Measurements from ENCODE around the gene PPM1M. TPM values are rescaled to one million over a fixed set of nuclear protein-coding genes. Genes with fewer than 3 reads are reported as not detected.
A peak's percentile ranks its signal among the peaks of the same experiment; 100 is the strongest.

PPM1M gene
- total and polyA plus RNA-seq, 2 donors, result 32.1 to 65.0 TPM

DNA sequence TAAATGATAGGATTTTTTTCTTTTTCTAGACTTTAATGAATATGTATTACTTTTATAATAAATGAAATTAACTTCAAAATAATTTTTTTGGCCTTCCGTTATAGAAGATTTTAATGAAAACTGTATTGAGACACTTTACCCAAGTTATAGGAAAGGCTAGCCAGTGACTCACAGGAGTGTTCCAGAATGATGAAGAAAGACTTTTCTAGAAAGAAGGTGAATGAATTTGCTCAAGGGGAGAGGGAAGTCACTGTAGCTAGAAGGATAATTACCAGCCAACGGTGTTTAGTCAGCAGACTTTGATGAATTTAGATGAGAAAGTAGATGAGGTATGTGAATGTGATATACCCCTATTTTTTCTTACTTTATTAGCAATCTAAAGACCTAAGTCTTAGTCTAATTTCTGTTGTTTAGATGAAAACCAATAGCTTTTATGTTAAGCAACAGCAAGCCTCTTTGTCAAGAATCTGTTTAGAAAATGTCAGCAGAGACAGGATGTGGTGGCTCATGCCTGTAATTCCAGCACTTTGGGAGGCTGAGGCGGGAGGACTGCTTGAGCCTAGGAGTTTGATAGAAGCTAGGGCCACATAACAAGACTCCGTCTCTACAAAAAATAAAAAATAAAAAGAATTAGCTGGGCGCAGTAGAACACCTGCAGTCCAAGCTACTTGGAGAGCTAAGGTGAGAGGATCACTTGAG is 44.4 kb upstream of the PPM1M start:
- Histone ChIP-seq H3K9me3 (ENCODE audit: control insufficient read depth in 2 of 2, insufficient read depth in 1 of 2, low read length in 1 of 2) (peaks cover 0 to 6% of the 10 kb centered on the region in 2 donors), H3K27me3 (ENCODE audit: control insufficient read depth in 2 of 2, insufficient read depth in 1 of 2, low read length in 1 of 2) (no peaks in the 10 kb centered on the region), H3K36me3 (ENCODE audit: control insufficient read depth in 2 of 2, insufficient read depth in 2 of 2, low read length in 1 of 2) (peaks cover 38 to 62% of the 10 kb centered on the region in 2 donors), H3K4me3 (ENCODE audit: low read length in 2 of 2) (no peak overlapping the region), H3K4me1 (ENCODE audit: control insufficient read depth in 2 of 2, insufficient read depth in 2 of 2, low read length in 2 of 2) (peaks cover 10 to 29% of the 10 kb centered on the region in 2 donors), H3K27ac (ENCODE audit: low read depth in 1 of 2, low read length in 1 of 2) (no peak overlapping the region)
- WGBS, result 93% methylated on average over 5 of the region's 5 CpGs
- no peak for DNase-seq (ENCODE audit: low read depth in 6 of 9, low spot score in 9 of 9)

GRCh38 chr3:52202384-52203077 is 43.0 kb upstream of the PPM1M start:
- H3K9me3 ChIP-seq (ENCODE audit: control insufficient read depth in 2 of 2, insufficient read depth in 1 of 2, low read length in 1 of 2), result peaks cover 0 to 5% of the 10 kb centered on the region in 2 donors
- 96% methylated on average over 4 of the region's 4 CpGs for WGBS
- H3K36me3 ChIP-seq (ENCODE audit: control insufficient read depth in 2 of 2, insufficient read depth in 2 of 2, low read length in 1 of 2), result peaks cover 49 to 73% of the 10 kb centered on the region in 2 donors
- no peak for DNase-seq (ENCODE audit: low read depth in 6 of 9, low spot score in 9 of 9)
- no peak overlapping the region for H3K4me3 ChIP-seq (ENCODE audit: low read length in 2 of 2)
- no peaks in the 10 kb centered on the region for H3K27me3 ChIP-seq (ENCODE audit: control insufficient read depth in 2 of 2, insufficient read depth in 1 of 2, low read length in 1 of 2)
- peaks cover 10 to 19% of the 10 kb centered on the region in 2 donors for H3K4me1 ChIP-seq (ENCODE audit: control insufficient read depth in 2 of 2, insufficient read depth in 2 of 2, low read length in 2 of 2)
- H3K27ac ChIP-seq (ENCODE audit: low read depth in 1 of 2, low read length in 1 of 2), result no peak overlapping the region

DNA sequence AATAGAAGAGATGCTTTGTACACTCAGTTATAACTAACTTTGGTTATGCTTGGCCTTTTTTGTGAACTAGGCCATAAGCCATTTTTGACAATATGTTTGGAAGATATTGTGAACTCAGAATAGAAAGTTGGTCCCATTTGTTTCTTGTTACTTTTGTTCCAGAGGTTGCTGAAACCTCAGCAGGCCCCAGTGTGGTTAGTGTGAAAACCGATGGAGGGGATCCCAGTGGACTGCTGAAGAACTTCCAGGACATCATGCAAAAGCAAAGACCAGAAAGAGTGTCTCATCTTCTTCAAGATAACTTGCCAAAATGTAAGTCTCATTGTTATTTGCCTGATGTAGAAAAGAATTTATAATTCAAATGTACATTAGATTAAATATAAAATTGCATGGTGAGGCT is 41.9 kb upstream of the PPM1M start:
- peaks cover 8 to 11% of the 10 kb centered on the region in 2 donors for H3K4me1 ChIP-seq (ENCODE audit: control insufficient read depth in 2 of 2, insufficient read depth in 2 of 2, low read length in 2 of 2)
- WGBS, result 96% methylated on average over 1 of the region's 1 CpG
- peaks cover 59 to 85% of the 10 kb centered on the region in 2 donors for H3K36me3 ChIP-seq (ENCODE audit: control insufficient read depth in 2 of 2, insufficient read depth in 2 of 2, low read length in 1 of 2)
- H3K27me3 ChIP-seq (ENCODE audit: control insufficient read depth in 2 of 2, insufficient read depth in 1 of 2, low read length in 1 of 2), result no peaks in the 10 kb centered on the region
- peak overlapping the region in 1 of 2 donors; percentile 5 for H3K27ac ChIP-seq (ENCODE audit: low read depth in 1 of 2, low read length in 1 of 2)
- DNase-seq (ENCODE audit: low read depth in 6 of 9, low spot score in 9 of 9), result no peak
- H3K4me3 ChIP-seq (ENCODE audit: low read length in 2 of 2), result no peak overlapping the region
- H3K9me3 ChIP-seq (ENCODE audit: control insufficient read depth in 2 of 2, insufficient read depth in 1 of 2, low read length in 1 of 2), result no peaks in the 10 kb centered on the region

- Histone ChIP-seq H3K27ac (ENCODE audit: low read depth in 1 of 2, low read length in 1 of 2) (no peak overlapping the region), H3K4me3 (ENCODE audit: low read length in 2 of 2) (no peak overlapping the region), H3K27me3 (ENCODE audit: control insufficient read depth in 2 of 2, insufficient read depth in 1 of 2, low read length in 1 of 2) (no peaks in the 10 kb centered on the region), H3K9me3 (ENCODE audit: control insufficient read depth in 2 of 2, insufficient read depth in 1 of 2, low read length in 1 of 2) (no peaks in the 10 kb centered on the region), H3K4me1 (ENCODE audit: control insufficient read depth in 2 of 2, insufficient read depth in 2 of 2, low read length in 2 of 2) (peaks cover 2 to 3% of the 10 kb centered on the region in 2 donors), H3K36me3 (ENCODE audit: control insufficient read depth in 2 of 2, insufficient read depth in 2 of 2, low read length in 1 of 2) (peaks cover 66 to 86% of the 10 kb centered on the region in 2 donors)
- 87% methylated on average over 10 of the region's 10 CpGs for WGBS
- DNase-seq (ENCODE audit: low read depth in 6 of 9, low spot score in 9 of 9), result no peak
These were observed 41.1 kb upstream of the PPM1M start for GRCh38 chr3:52204337-52205073.

- no peaks in the 10 kb centered on the region for H3K27me3 ChIP-seq (ENCODE audit: control insufficient read depth in 2 of 2, insufficient read depth in 1 of 2, low read length in 1 of 2)
- no peaks in the 10 kb centered on the region for H3K9me3 ChIP-seq (ENCODE audit: control insufficient read depth in 2 of 2, insufficient read depth in 1 of 2, low read length in 1 of 2)
- peaks cover 76 to 90% of the 10 kb centered on the region in 2 donors for H3K36me3 ChIP-seq (ENCODE audit: control insufficient read depth in 2 of 2, insufficient read depth in 2 of 2, low read length in 1 of 2)
- H3K4me3 ChIP-seq (ENCODE audit: low read length in 2 of 2), result no peak overlapping the region
- peaks cover 2 to 3% of the 10 kb centered on the region in 2 donors for H3K4me1 ChIP-seq (ENCODE audit: control insufficient read depth in 2 of 2, insufficient read depth in 2 of 2, low read length in 2 of 2)
- no peak for DNase-seq (ENCODE audit: low read depth in 6 of 9, low spot score in 9 of 9)
- H3K27ac ChIP-seq (ENCODE audit: low read depth in 1 of 2, low read length in 1 of 2), result no peak overlapping the region
- WGBS, result 97% methylated on average over 6 of the region's 6 CpGs
These were observed 39.7 kb upstream of the PPM1M start for GRCh38 chr3:52205727-52206372.

DNA sequence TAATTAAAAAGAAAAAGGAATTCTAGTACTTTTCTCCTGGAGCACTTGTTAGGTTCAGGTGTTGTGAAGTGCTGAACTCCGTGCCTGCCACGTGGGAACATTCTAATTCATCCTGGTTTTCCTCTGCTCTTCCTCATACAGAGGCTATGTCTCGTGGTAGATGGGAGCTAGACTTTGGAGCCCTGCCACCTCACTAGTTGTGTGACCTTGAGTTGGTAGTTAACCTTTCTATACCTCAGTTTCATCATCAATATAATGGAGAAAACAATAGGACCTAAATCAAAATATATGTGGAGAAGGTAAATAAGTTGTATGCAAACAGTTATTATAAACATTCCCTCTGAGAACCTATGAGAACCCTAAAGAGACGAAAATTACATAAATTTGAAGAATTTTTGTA is 37.0 kb upstream of the PPM1M start:
- H3K27me3 ChIP-seq (ENCODE audit: control insufficient read depth in 2 of 2, insufficient read depth in 1 of 2, low read length in 1 of 2), result no peaks in the 10 kb centered on the region
- peaks cover 90 to 95% of the 10 kb centered on the region in 2 donors for H3K36me3 ChIP-seq (ENCODE audit: control insufficient read depth in 2 of 2, insufficient read depth in 2 of 2, low read length in 1 of 2)
- no peaks in the 10 kb centered on the region for H3K9me3 ChIP-seq (ENCODE audit: control insufficient read depth in 2 of 2, insufficient read depth in 1 of 2, low read length in 1 of 2)
- no peak overlapping the region for H3K4me3 ChIP-seq (ENCODE audit: low read length in 2 of 2)
- H3K4me1 ChIP-seq (ENCODE audit: control insufficient read depth in 2 of 2, insufficient read depth in 2 of 2, low read length in 2 of 2), result no peaks in the 10 kb centered on the region
- DNase-seq (ENCODE audit: low read depth in 6 of 9, low spot score in 9 of 9), result no peak
- 98% methylated on average over 4 of the region's 4 CpGs for WGBS
- no peak overlapping the region for H3K27ac ChIP-seq (ENCODE audit: low read depth in 1 of 2, low read length in 1 of 2)

DNA sequence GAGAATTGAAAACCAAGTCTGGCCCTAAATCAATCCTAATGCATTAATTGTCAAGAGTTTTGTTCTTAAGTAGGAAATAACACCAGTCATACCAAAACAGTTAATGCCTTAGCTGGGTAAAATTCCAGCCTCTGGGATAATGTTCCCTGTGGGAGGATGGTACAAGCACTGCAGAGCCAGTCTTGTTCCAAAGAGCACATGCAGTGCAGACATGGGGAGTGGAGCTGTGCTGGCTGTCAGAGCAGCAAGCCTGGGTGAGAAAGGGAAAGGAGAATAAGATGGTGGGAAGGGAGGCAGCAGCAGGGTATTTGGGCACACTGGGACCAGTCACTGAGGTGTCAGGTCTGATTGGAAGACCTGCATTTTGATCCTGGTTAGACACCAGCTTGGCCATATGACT is 35.5 kb upstream of the PPM1M start:
- H3K27me3 ChIP-seq (ENCODE audit: control insufficient read depth in 2 of 2, insufficient read depth in 1 of 2, low read length in 1 of 2), result no peaks in the 10 kb centered on the region
- H3K4me3 ChIP-seq (ENCODE audit: low read length in 2 of 2), result no peak overlapping the region
- H3K36me3 ChIP-seq (ENCODE audit: control insufficient read depth in 2 of 2, insufficient read depth in 2 of 2, low read length in 1 of 2), result peaks cover 90 to 95% of the 10 kb centered on the region in 2 donors
- H3K9me3 ChIP-seq (ENCODE audit: control insufficient read depth in 2 of 2, insufficient read depth in 1 of 2, low read length in 1 of 2), result no peaks in the 10 kb centered on the region
- DNase-seq (ENCODE audit: low read depth in 6 of 9, low spot score in 9 of 9), result no peak
- H3K27ac ChIP-seq (ENCODE audit: low read depth in 1 of 2, low read length in 1 of 2), result no peak overlapping the region
- H3K4me1 ChIP-seq (ENCODE audit: control insufficient read depth in 2 of 2, insufficient read depth in 2 of 2, low read length in 2 of 2), result no peaks in the 10 kb centered on the region

DNA sequence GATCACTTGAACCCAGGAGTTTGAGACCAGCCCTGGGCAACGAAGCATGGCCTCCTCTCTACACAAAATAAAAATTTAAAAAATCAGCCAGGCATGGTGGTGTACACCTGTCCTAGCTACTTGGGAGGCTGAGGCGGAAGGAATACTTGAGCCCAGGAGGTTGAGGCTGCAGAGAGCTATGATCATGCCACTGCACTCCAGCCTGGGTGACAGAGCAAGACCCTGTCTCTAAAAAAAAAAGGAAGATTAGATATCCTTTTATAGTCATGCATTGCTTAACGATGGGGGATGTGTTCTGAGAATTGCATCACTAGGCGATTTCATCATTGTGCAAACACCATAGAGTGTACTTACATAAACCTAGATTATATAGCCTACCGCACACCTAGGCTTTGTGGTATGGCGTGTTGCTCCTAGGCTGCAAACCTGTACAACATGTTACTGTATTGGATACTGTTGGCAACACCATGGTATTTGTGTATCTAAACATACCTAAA is 35.0 kb upstream of the PPM1M start:
- no peak overlapping the region for H3K4me3 ChIP-seq (ENCODE audit: low read length in 2 of 2)
- no peak overlapping the region for H3K27ac ChIP-seq (ENCODE audit: low read depth in 1 of 2, low read length in 1 of 2)
- peaks cover 90 to 95% of the 10 kb centered on the region in 2 donors for H3K36me3 ChIP-seq (ENCODE audit: control insufficient read depth in 2 of 2, insufficient read depth in 2 of 2, low read length in 1 of 2)
- H3K27me3 ChIP-seq (ENCODE audit: control insufficient read depth in 2 of 2, insufficient read depth in 1 of 2, low read length in 1 of 2), result no peaks in the 10 kb centered on the region
- H3K4me1 ChIP-seq (ENCODE audit: control insufficient read depth in 2 of 2, insufficient read depth in 2 of 2, low read length in 2 of 2), result no peaks in the 10 kb centered on the region
- no peaks in the 10 kb centered on the region for H3K9me3 ChIP-seq (ENCODE audit: control insufficient read depth in 2 of 2, insufficient read depth in 1 of 2, low read length in 1 of 2)
- 97% methylated on average over 6 of the region's 6 CpGs for WGBS
- DNase-seq (ENCODE audit: low read depth in 6 of 9, low spot score in 9 of 9), result no peak
